CD14-positive monocyte (primary cell): ENCODE measurements around the gene ITGA2B. TPM values are rescaled to one million over a fixed set of nuclear protein-coding genes. Genes with fewer than 3 reads are reported as not detected.

ENCODE experiments used
- DNase-seq, 3 donors: peaks; one replicate each; pipeline ENCODE4 v3.0.0-alpha.2; 2011 to 2022
- H2AFZ ChIP-seq: 2 replicates; pipeline ENCODE4 v1.6.0; 2012; ENCODE audit warnings: mild to moderate bottlenecking, low read depth, low read length, inconsistent platforms; ENCODE audit not compliant: insufficient read depth, poor library complexity, severe bottlenecking
- H3K27ac ChIP-seq, 2 donors: 1 replicate in 1 of 2; 2 replicates in 1 of 2; pipeline ENCODE4 v1.5.1; 2012 to 2013; ENCODE audit warnings: low read length in 2 of 2, control low read depth in 1 of 2, inconsistent platforms in 1 of 2, low read depth in 1 of 2, mild to moderate bottlenecking in 1 of 2
- H3K27me3 ChIP-seq, 2 donors: one replicate each; pipeline versions ENCODE4 v1.6.0 to v1.6.1; 2011 to 2013; ENCODE audit warnings: low read length in 2 of 2; ENCODE audit not compliant: control insufficient read depth in 2 of 2, insufficient read depth in 2 of 2
- H3K36me3 ChIP-seq, 2 donors: replicated peaks in 1 of 2; 1 replicate in 1 of 2; 2 replicates in 1 of 2; pipeline versions ENCODE4 v1.5.1 to v1.6.1; 2012 to 2013; ENCODE audit warnings: low read length in 2 of 2, control low read depth in 1 of 2, inconsistent platforms in 1 of 2, mild to moderate bottlenecking in 1 of 2; ENCODE audit not compliant: insufficient read depth in 2 of 2, control insufficient read depth in 1 of 2
- H3K4me1 ChIP-seq, 2 donors: 1 replicate in 1 of 2; 2 replicates in 1 of 2; pipeline versions ENCODE4 v1.5.1 to v1.6.1; 2012 to 2013; ENCODE audit warnings: low read length in 2 of 2, control low read depth in 1 of 2, inconsistent platforms in 1 of 2, mild to moderate bottlenecking in 1 of 2, moderate library complexity in 1 of 2; ENCODE audit not compliant: insufficient read depth in 2 of 2, control insufficient read depth in 1 of 2
- H3K4me2 ChIP-seq: replicated peaks from 2 replicates; pipeline ENCODE3; 2012; ENCODE audit warnings: low read length, moderate library complexity, mild to moderate bottlenecking; ENCODE audit not compliant: poor library complexity, severe bottlenecking; ENCODE audit errors: extremely low read depth
- H3K4me3 ChIP-seq, 3 experiments: fragments of 200-600 bp in 1 of 3; sonication (generic) in 1 of 3; replicated peaks in 1 of 3; 1 replicate in 2 of 3; 2 replicates in 1 of 3; pipeline ENCODE4 v1.5.1; 2011 to 2013; ENCODE audit warnings: low read length in 3 of 3, mild to moderate bottlenecking in 3 of 3, control low read depth in 2 of 3, low read depth in 2 of 3, inconsistent platforms in 1 of 3, moderate library complexity in 1 of 3
- H3K79me2 ChIP-seq: 2 replicates; pipeline ENCODE4 v1.6.0; 2012; ENCODE audit warnings: mild to moderate bottlenecking, control low read depth, inconsistent platforms, low read length, moderate library complexity; ENCODE audit not compliant: insufficient read depth
- H3K9ac ChIP-seq: 2 replicates; pipeline ENCODE4 v1.6.0; 2017; ENCODE audit warnings: low read length, mild to moderate bottlenecking; ENCODE audit not compliant: insufficient read depth, poor library complexity, severe bottlenecking
- H3K9me3 ChIP-seq, 2 donors: replicated peaks in 1 of 2; 1 replicate in 1 of 2; 2 replicates in 1 of 2; pipeline versions ENCODE4 v1.5.1 to v1.6.1; 2012 to 2013; ENCODE audit warnings: low read length in 2 of 2, control low read depth in 1 of 2; ENCODE audit not compliant: control insufficient read depth in 1 of 2, insufficient read depth in 1 of 2
- H4K20me1 ChIP-seq: 2 replicates; pipeline ENCODE4 v1.6.0; 2012; ENCODE audit warnings: mild to moderate bottlenecking, low read length, control low read depth, moderate library complexity; ENCODE audit not compliant: insufficient read depth
- H3K27ac Mint-ChIP-seq, 7 donors: one replicate each; pipeline ENCODE4 v1.8.0; 2020; ENCODE audit warnings: mild to moderate bottlenecking in 7 of 7, mixed read lengths in 7 of 7, moderate library complexity in 6 of 7, inconsistent platforms in 2 of 7
- H3K27me3 Mint-ChIP-seq, 3 donors: one replicate each; pipeline ENCODE4 v1.8.0; 2021 to 2022; ENCODE audit warnings: low read depth in 3 of 3, mild to moderate bottlenecking in 3 of 3, mixed read lengths in 3 of 3, moderate library complexity in 3 of 3, inconsistent platforms in 1 of 3
- H3K36me3 Mint-ChIP-seq, 2 donors: one replicate each; pipeline ENCODE4 v1.8.0; 2020; ENCODE audit warnings: mixed read lengths in 2 of 2, inconsistent platforms in 1 of 2, mild to moderate bottlenecking in 1 of 2
- H3K4me1 Mint-ChIP-seq: one replicate; pipeline ENCODE4 v1.8.0; 2020; ENCODE audit warnings: mild to moderate bottlenecking, mixed read lengths
- H3K4me3 Mint-ChIP-seq, 2 donors: one replicate each; pipeline ENCODE4 v1.8.0; 2020; ENCODE audit warnings: mild to moderate bottlenecking in 2 of 2, mixed read lengths in 2 of 2, moderate library complexity in 1 of 2
- H3K9me3 Mint-ChIP-seq, 7 donors: one replicate each; pipeline ENCODE4 v1.8.0; 2020 to 2022; ENCODE audit warnings: mixed read lengths in 7 of 7, mild to moderate bottlenecking in 6 of 7, moderate library complexity in 6 of 7, inconsistent platforms in 2 of 7
- CTCF ChIP-seq: fragments of 200-600 bp; IDR thresholded peaks from one replicate; pipeline ENCODE4 v1.8.0; 2022; ENCODE audit warnings: antibody characterized with exemption, mild to moderate bottlenecking
- WGBS: methylation state at CpG from one replicate; pipeline ENCODE4 v1.1.5; 2013; ENCODE audit warnings: missing lambda C conversion rate; ENCODE audit not compliant: insufficient coverage; 5-methylcytosine and 5-hydroxymethylcytosine counted together
- intact Hi-C, 2 donors: fragments of 100-400 bp; cut with micrococcal nuclease; formaldehyde crosslinking; loops; one replicate each; pipeline versions ENCODE4 v1.15.0 to v1.15.1; 2023
- polyA plus RNA-seq, 3 donors: library from polyadenylated mRNA; depleted of rRNA in 1 of 3; unstranded in 2 of 3; stranded (reverse) in 1 of 3; fragments of 300-500 nt in 2 of 3; fragments of >200 nt in 1 of 3; fragmentation: Illumina TruSeq in 2 of 3; gene quantifications; 1 replicate in 2 of 3; 2 replicates in 1 of 3; pipeline ENCODE4 v1.2.3, GENCODE V29; 2012 to 2021

Gene ITGA2B
- polyA plus RNA-seq, 3 donors, result 0.21 to 1.2 (median 1.1) TPM

- H3K79me2 ChIP-seq, result peaks cover 9% of the 10 kb centered on the region
- no peak overlapping the region for H3K4me3 Mint-ChIP-seq
- intact Hi-C loops, result loop anchor here in 1 of 2 donors (10.0 kb wide), 1 partner anchor 203 kb away; the partner anchor contains the start of gene HDAC5
- H3K27me3 ChIP-seq, result no peaks in the 10 kb centered on the region
- H3K9me3 ChIP-seq, result no peaks in the 10 kb centered on the region
- H3K36me3 ChIP-seq, result no peaks in the 10 kb centered on the region
- 81% methylated on average over 2 of the region's 7 CpGs for WGBS
- H4K20me1 ChIP-seq, result no peaks in the 10 kb centered on the region
- H3K27ac Mint-ChIP-seq, result peak overlapping the region in 4 of 7 donors; percentile 16 to 41 (median 20)
- H3K4me1 Mint-ChIP-seq, result peaks cover 54% of the 10 kb centered on the region
- no peak overlapping the region for H3K27ac ChIP-seq
- H3K4me1 ChIP-seq, result peaks cover 51 to 62% of the 10 kb centered on the region in 2 donors
- no peak overlapping the region for H3K4me2 ChIP-seq
- H2AFZ ChIP-seq, result peak overlapping the region; percentile 21
- H3K27me3 Mint-ChIP-seq, result no peaks in the 10 kb centered on the region
- no peaks in the 10 kb centered on the region for H3K36me3 Mint-ChIP-seq
- H3K9ac ChIP-seq, result no peak overlapping the region
- no peak for DNase-seq
- peaks cover 0 to 2% (median 0%) of the 10 kb centered on the region in 7 donors for H3K9me3 Mint-ChIP-seq
- no peak overlapping the region for H3K4me3 ChIP-seq
- no peak for TF ChIP-seq CTCF
These were observed 61.6 kb downstream of the ITGA2B start for GRCh38 chr17:44327715-44328449.

GRCh38 chr17:44326861-44327444, 62.5 kb downstream of the ITGA2B start:
- no peak overlapping the region for H2AFZ ChIP-seq
- H3K4me3 ChIP-seq, result peak overlapping the region in 1 of 3 experiments; percentile 42
- Mint-ChIP-seq H3K9me3 (peaks cover 0 to 1% (median 0%) of the 10 kb centered on the region in 7 donors), H3K36me3 (peaks cover 3 to 6% of the 10 kb centered on the region in 2 donors), H3K27ac (peak overlapping the region; percentile 72 to 92 (median 88)), H3K4me1 (peaks cover 46% of the 10 kb centered on the region), H3K4me3 (peak overlapping the region; percentile 58 to 75), H3K27me3 (no peaks in the 10 kb centered on the region)
- intact Hi-C loops, result loop anchor here in 1 of 2 donors (10.0 kb wide), 1 partner anchor 202 kb away; the partner anchor contains the start of gene HDAC5
- no peak overlapping the region for H3K27ac ChIP-seq
- WGBS, result 25% methylated on average over 14 of the region's 31 CpGs
- H3K4me2 ChIP-seq, result peak overlapping the region; percentile 94
- H3K79me2 ChIP-seq, result peaks cover 9% of the 10 kb centered on the region
- H3K27me3 ChIP-seq, result no peaks in the 10 kb centered on the region
- no peaks in the 10 kb centered on the region for H3K9me3 ChIP-seq
- DNase-seq, result peak; percentile 92 to 93 (median 93)
- H3K4me1 ChIP-seq, result peaks cover 42 to 52% of the 10 kb centered on the region in 2 donors
- no peak overlapping the region for H3K9ac ChIP-seq
- peaks cover 3 to 6% of the 10 kb centered on the region in 2 donors for H3K36me3 ChIP-seq
- TF ChIP-seq CTCF, result no peak
- H4K20me1 ChIP-seq, result no peaks in the 10 kb centered on the region
